Naive B cell (primary cell): ENCODE measurements around the gene TLK2. TPM values are rescaled to one million over a fixed set of nuclear protein-coding genes. Genes with fewer than 3 reads are reported as not detected.

Experiments used
- ATAC-seq, 2 donors: fragments of 150-1000 bp; cut with Tn5 transposase; 2 replicates each; pipeline ENCODE4 v1.10.0; 2021; ENCODE audit warnings: low read depth in 2 of 2, mild to moderate bottlenecking in 2 of 2, moderate library complexity in 2 of 2
- DNase-seq: peaks from one replicate; pipeline ENCODE4 v3.0.0; 2022
- H3K27ac Mint-ChIP-seq, 6 donors: one replicate each; pipeline ENCODE4 v1.8.0; 2020 to 2022; ENCODE audit warnings: mild to moderate bottlenecking in 6 of 6, mixed read lengths in 6 of 6, moderate library complexity in 5 of 6, inconsistent platforms in 2 of 6
- H3K27me3 Mint-ChIP-seq, 3 donors: one replicate each; pipeline ENCODE4 v1.8.0; 2021 to 2022; ENCODE audit warnings: mixed read lengths in 3 of 3, mild to moderate bottlenecking in 1 of 3
- H3K36me3 Mint-ChIP-seq, 2 donors: one replicate each; pipeline ENCODE4 v1.8.0; 2020 to 2022; ENCODE audit warnings: mixed read lengths in 2 of 2, inconsistent platforms in 1 of 2, mild to moderate bottlenecking in 1 of 2
- H3K4me1 Mint-ChIP-seq, 3 donors: one replicate each; pipeline ENCODE4 v1.8.0; 2020 to 2022; ENCODE audit warnings: mixed read lengths in 3 of 3, inconsistent platforms in 1 of 3, mild to moderate bottlenecking in 1 of 3, moderate library complexity in 1 of 3
- H3K4me3 Mint-ChIP-seq, 8 donors: one replicate each; pipeline ENCODE4 v1.8.0; 2020 to 2022; ENCODE audit warnings: mild to moderate bottlenecking in 8 of 8, mixed read lengths in 8 of 8, moderate library complexity in 8 of 8, inconsistent platforms in 2 of 8
- H3K9me3 Mint-ChIP-seq, 7 donors: one replicate each; pipeline ENCODE4 v1.8.0; 2020 to 2022; ENCODE audit warnings: mixed read lengths in 7 of 7, mild to moderate bottlenecking in 5 of 7, inconsistent platforms in 2 of 7, moderate library complexity in 1 of 7
- polyA plus RNA-seq, 6 donors: library from polyadenylated mRNA; unstranded; fragments of 300-500 nt; fragmentation: Illumina TruSeq; gene quantifications; one replicate each; pipeline ENCODE4 v1.2.3, GENCODE V29; 2021; ENCODE audit warnings: low read depth in 6 of 6

The TLK2 gene
- polyA plus RNA-seq, 6 donors from 2014 or later = 9.0 to 18.4 (median 14.3) TPM

GRCh38 chr17:62625184-62625869 is 146.7 kb downstream of the TLK2 start:
- peak overlapping the region in 3 of 8 donors; percentile 12 to 62 (median 49) for H3K4me3 Mint-ChIP-seq

GRCh38 chr17:62625870-62626200 is 147.2 kb downstream of the TLK2 start:
- Mint-ChIP-seq H3K36me3 (no peaks in the 10 kb centered on the region), H3K4me1 (peaks cover 13 to 14% (median 13%) of the 10 kb centered on the region in 3 donors), H3K9me3 (no peaks in the 10 kb centered on the region), H3K27me3 (peaks cover 11 to 49% (median 29%) of the 10 kb centered on the region in 3 donors), H3K27ac (peak overlapping the region in 1 of 6 donors; percentile 79), H3K4me3 (peak overlapping the region in 6 of 8 donors; percentile 12 to 89 (median 56))
- ATAC-seq (no peak), DNase-seq (no peak)

More at GRCh38 chr17:62625184-62625869, 146.7 kb downstream of the TLK2 start:
- peaks cover 11 to 45% (median 25%) of the 10 kb centered on the region in 3 donors for H3K27me3 Mint-ChIP-seq
- no peak for DNase-seq
- no peaks in the 10 kb centered on the region for H3K36me3 Mint-ChIP-seq
- peaks cover 13 to 14% (median 13%) of the 10 kb centered on the region in 3 donors for H3K4me1 Mint-ChIP-seq
- no peak for ATAC-seq
- H3K27ac Mint-ChIP-seq = peak overlapping the region in 1 of 6 donors; percentile 79
- H3K9me3 Mint-ChIP-seq = no peaks in the 10 kb centered on the region

GRCh38 chr17:62626719-62627218 is 148.1 kb downstream of the TLK2 start:
- Mint-ChIP-seq H3K36me3 (no peaks in the 10 kb centered on the region), H3K4me3 (peak overlapping the region; percentile 27 to 80 (median 70)), H3K4me1 (peaks cover 13 to 14% (median 13%) of the 10 kb centered on the region in 3 donors), H3K27me3 (peaks cover 11 to 52% (median 29%) of the 10 kb centered on the region in 3 donors), H3K27ac (no peak overlapping the region), H3K9me3 (no peaks in the 10 kb centered on the region)
- ATAC-seq = no peak
- DNase-seq = no peak

- no peak for DNase-seq
- Mint-ChIP-seq H3K27me3 (peaks cover 14 to 57% (median 34%) of the 10 kb centered on the region in 3 donors), H3K4me3 (peak within 1 kb of the TSS; percentile 70 to 87 (median 80)), H3K27ac (no peak within 1 kb of the TSS), H3K4me1 (peaks cover 13 to 15% (median 14%) of the 10 kb centered on the region in 3 donors), H3K36me3 (no peaks in the 10 kb centered on the region), H3K9me3 (no peaks in the 10 kb centered on the region)
- peak in 1 of 2 donors; percentile 28 for ATAC-seq
Measured at GRCh38 chr17:62627219-62627903, 148.7 kb downstream of the TLK2 start, which contains the start of gene MRC2. MRC2 (plus strand) TSS chr17:62627670; CDS start chr17:62627803, 133 bp downstream.

- DNase-seq (no peak), ATAC-seq (peak in 1 of 2 donors; percentile 20)
- H3K27me3 Mint-ChIP-seq = peaks cover 15 to 61% (median 38%) of the 10 kb centered on the region in 3 donors
- H3K4me3 Mint-ChIP-seq = peak overlapping the region; percentile 58 to 86 (median 75)
- H3K9me3 Mint-ChIP-seq = no peaks in the 10 kb centered on the region
- H3K36me3 Mint-ChIP-seq = no peaks in the 10 kb centered on the region
- H3K4me1 Mint-ChIP-seq = peaks cover 13 to 17% (median 14%) of the 10 kb centered on the region in 3 donors
- H3K27ac Mint-ChIP-seq = no peak overlapping the region
Measured at GRCh38 chr17:62627904-62628633, 149.4 kb downstream of the TLK2 start.

GRCh38 chr17:62628831-62629555 is 150.4 kb downstream of the TLK2 start:
- peaks cover 13 to 17% (median 14%) of the 10 kb centered on the region in 3 donors for H3K4me1 Mint-ChIP-seq
- no peaks in the 10 kb centered on the region for H3K36me3 Mint-ChIP-seq
- H3K4me3 Mint-ChIP-seq = peak overlapping the region in 7 of 8 donors; percentile 35 to 86 (median 77)
- H3K27me3 Mint-ChIP-seq = peaks cover 15 to 61% (median 38%) of the 10 kb centered on the region in 3 donors
- no peak overlapping the region for H3K27ac Mint-ChIP-seq
- DNase-seq (no peak), ATAC-seq (no peak)
- H3K9me3 Mint-ChIP-seq = no peaks in the 10 kb centered on the region

GRCh38 chr17:62629556-62630364 is 151.1 kb downstream of the TLK2 start:
- Mint-ChIP-seq H3K4me3 (peak overlapping the region in 2 of 8 donors; percentile 35 to 40), H3K36me3 (no peaks in the 10 kb centered on the region), H3K9me3 (no peaks in the 10 kb centered on the region), H3K27me3 (peaks cover 15 to 61% (median 38%) of the 10 kb centered on the region in 3 donors), H3K4me1 (peaks cover 13 to 17% (median 14%) of the 10 kb centered on the region in 3 donors), H3K27ac (no peak overlapping the region)
- ATAC-seq = no peak
- no peak for DNase-seq

GRCh38 chr17:62630365-62631085 is 151.9 kb downstream of the TLK2 start:
- peaks cover 15 to 59% (median 38%) of the 10 kb centered on the region in 3 donors for H3K27me3 Mint-ChIP-seq
- H3K27ac Mint-ChIP-seq = no peak overlapping the region
- ATAC-seq = no peak
- H3K36me3 Mint-ChIP-seq = no peaks in the 10 kb centered on the region
- DNase-seq = no peak
- peaks cover 13 to 17% (median 14%) of the 10 kb centered on the region in 3 donors for H3K4me1 Mint-ChIP-seq
- H3K9me3 Mint-ChIP-seq = no peaks in the 10 kb centered on the region
- H3K4me3 Mint-ChIP-seq = peak overlapping the region in 2 of 8 donors; percentile 12 to 35

- H3K27ac Mint-ChIP-seq = no peak overlapping the region
- DNase-seq = no peak
- H3K9me3 Mint-ChIP-seq = no peaks in the 10 kb centered on the region
- no peaks in the 10 kb centered on the region for H3K36me3 Mint-ChIP-seq
- H3K27me3 Mint-ChIP-seq = peaks cover 15 to 51% (median 38%) of the 10 kb centered on the region in 3 donors
- peaks cover 13 to 17% (median 14%) of the 10 kb centered on the region in 3 donors for H3K4me1 Mint-ChIP-seq
- H3K4me3 Mint-ChIP-seq = peak overlapping the region in 1 of 8 donors; percentile 12
- ATAC-seq = no peak
Measured at GRCh38 chr17:62631086-62631935, 152.7 kb downstream of the TLK2 start.

GRCh38 chr17:62631936-62632924 is 153.6 kb downstream of the TLK2 start:
- no peak for ATAC-seq
- Mint-ChIP-seq H3K4me1 (peaks cover 8 to 14% (median 13%) of the 10 kb centered on the region in 3 donors), H3K9me3 (no peaks in the 10 kb centered on the region), H3K4me3 (no peak overlapping the region), H3K36me3 (no peaks in the 10 kb centered on the region), H3K27me3 (peaks cover 15 to 42% (median 38%) of the 10 kb centered on the region in 3 donors), H3K27ac (no peak overlapping the region)
- no peak for DNase-seq
